RWPE1 (cell line): Measurements from ENCODE around the gene DNAJC7.

Source experiments
- CTCF ChIA-PET: fragments of 350-600 bp; sonication (Branson Sonifier 250); formaldehyde crosslinking; extraction: SDS; loops from one replicate; lab custom pipeline; 2021; lab: Yijun Ruan, JAX
- POLR2A ChIA-PET: fragments of 400-600 bp; formaldehyde crosslinking; extraction: SDS; loops from one replicate; lab custom pipeline; 2020; ENCODE audit warnings: antibody characterized with exemption; ENCODE audit not compliant: low non-redundant PET; lab: Yijun Ruan, JAX
- DNase-seq: peaks from one replicate; pipeline ENCODE4 v3.0.0; 2012; ENCODE audit warnings: low spot score
- H3K27ac ChIP-seq: fragments of 450-650 bp; 2 replicates; pipeline ENCODE4 v1.5.1; 2017
- TF ChIP-seq, protein P1 (sequence below): fragments of 450-650 bp; conservative IDR thresholded peaks from 2 replicates; pipeline ENCODE4 v1.5.1; 2017; ENCODE audit warnings: low read depth, mild to moderate bottlenecking

DNAJC7 gene

DNA sequence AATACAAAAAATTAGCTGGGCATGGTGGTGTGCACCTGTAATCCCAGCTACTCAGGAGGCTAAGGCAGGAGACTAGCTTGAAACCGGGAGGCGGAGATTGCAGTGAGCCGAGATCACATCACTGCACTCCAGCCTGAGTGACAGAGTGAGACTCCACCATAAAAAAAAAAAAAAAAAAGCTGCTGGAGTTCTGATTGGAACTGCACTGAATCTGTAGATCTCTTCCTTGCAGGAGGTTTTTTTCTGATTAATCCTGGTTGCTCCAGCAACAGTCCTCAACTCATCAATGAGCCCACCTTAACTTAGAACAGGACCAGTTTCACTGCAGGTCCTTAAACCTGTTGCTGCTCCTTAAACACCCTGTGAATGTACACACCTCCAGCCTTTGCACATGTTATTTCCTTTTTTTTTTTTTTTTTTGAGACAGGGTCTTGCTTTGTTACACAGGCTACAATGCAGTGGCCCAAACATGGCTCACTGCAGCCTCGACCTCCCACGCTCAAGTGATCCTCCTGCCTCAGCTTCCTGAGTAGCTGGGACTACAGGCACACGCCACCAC is 88.5 kb downstream of the DNAJC7 start:
- peak overlapping the region; percentile 41; the same call in 1 of the 2 replicates for H3K27ac ChIP-seq
- no peak for DNase-seq
- TF ChIP-seq, protein P1, sequence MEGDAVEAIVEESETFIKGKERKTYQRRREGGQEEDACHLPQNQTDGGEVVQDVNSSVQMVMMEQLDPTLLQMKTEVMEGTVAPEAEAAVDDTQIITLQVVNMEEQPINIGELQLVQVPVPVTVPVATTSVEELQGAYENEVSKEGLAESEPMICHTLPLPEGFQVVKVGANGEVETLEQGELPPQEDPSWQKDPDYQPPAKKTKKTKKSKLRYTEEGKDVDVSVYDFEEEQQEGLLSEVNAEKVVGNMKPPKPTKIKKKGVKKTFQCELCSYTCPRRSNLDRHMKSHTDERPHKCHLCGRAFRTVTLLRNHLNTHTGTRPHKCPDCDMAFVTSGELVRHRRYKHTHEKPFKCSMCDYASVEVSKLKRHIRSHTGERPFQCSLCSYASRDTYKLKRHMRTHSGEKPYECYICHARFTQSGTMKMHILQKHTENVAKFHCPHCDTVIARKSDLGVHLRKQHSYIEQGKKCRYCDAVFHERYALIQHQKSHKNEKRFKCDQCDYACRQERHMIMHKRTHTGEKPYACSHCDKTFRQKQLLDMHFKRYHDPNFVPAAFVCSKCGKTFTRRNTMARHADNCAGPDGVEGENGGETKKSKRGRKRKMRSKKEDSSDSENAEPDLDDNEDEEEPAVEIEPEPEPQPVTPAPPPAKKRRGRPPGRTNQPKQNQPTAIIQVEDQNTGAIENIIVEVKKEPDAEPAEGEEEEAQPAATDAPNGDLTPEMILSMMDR = no peak
- CTCF ChIA-PET = interaction anchor here (0.6 kb wide), 1 partner anchor 189 kb away, joined by 3 read pairs; no protein-coding TSS in a partner anchor
- POLR2A ChIA-PET = no interaction called here
